RKO (cell line): ENCODE data around the gene TAF4.

Experiments used
- DNase-seq: peaks from one replicate; pipeline ENCODE4 v3.0.0-alpha.2; 2016; ENCODE audit warnings: low spot score

The TAF4 gene

GRCh38 chr20:61964675-61965605 lies 100.7 kb downstream of the TAF4 start:
- DNase-seq = no peak

DNA sequence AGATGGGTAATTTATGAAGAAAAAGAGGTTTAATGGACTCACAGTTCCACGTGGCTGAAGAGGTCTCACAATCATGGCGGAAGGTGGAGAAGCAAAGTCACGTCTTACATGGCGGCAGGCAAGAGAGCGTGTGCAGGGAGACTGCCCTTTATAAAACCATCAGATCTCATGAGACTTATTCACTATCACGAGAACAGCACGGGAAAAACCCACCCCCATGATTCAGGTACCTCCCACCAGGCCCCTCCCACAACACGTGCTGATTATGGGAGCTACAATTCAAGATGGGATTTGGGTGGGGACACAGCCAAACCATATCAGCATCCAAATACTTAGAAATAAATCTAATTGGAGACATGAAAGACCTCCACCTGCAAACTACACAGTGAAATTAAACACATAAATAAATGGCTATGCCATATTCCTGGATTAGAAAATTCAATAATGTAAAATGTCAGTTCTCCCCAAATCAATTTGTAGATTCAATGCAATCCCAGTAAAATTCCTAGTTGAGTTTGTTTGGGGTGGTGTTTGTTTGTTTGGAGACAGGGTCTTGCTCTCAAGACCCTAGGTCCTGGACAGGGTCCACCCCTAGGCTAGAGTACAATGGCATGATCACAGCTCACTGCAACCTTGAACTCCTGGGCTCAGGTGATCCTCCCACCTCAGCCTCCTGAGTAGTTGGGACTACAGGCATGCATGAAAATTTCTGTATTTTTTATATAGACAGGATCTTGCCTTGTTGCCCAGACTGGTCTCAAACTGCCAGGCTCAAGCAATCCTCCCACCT lies 101.6 kb downstream of the TAF4 start:
- DNase-seq = no peak

- DNase-seq = no peak
These were observed 102.5 kb downstream of the TAF4 start for GRCh38 chr20:61963149-61963548.

GRCh38 chr20:61960836-61961235 lies 104.8 kb downstream of the TAF4 start:
- no peak for DNase-seq

GRCh38 chr20:61958773-61959700 lies 106.6 kb downstream of the TAF4 start:
- DNase-seq = peak; percentile 30

DNA sequence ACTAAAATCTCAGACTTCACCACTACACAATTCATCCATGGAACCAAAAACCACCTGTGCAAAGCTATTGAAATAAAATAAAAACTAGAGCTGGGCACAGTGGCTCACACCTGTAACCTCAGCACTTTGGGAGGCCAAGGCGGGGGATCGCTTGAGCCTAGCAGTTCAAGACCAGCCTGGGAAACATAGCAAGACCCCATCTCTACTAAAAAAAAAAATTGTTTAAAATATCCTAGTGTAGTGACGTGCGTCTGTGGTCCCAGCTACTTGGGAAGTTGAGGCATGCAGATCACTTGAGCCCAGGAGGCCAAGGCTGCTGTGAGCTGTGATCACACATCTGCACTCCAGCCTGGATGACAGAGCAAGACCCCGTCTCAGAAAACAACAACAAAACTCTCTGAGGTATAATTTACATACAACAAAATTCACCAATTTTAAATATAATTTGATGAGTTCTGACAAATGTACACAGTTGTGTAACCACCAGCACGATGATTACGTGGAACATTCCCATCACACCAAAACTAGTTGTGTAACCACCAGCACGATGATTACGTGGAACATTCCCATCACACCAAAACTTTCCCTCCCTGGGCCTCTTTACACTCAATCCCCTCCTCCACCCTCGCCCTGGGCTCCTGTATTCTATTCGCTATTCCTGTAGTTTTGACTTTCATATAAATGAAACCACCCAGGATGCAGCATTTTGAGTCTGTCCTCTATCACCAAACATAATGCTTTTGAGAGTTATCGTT lies 107.5 kb downstream of the TAF4 start:
- no peak for DNase-seq

DNA sequence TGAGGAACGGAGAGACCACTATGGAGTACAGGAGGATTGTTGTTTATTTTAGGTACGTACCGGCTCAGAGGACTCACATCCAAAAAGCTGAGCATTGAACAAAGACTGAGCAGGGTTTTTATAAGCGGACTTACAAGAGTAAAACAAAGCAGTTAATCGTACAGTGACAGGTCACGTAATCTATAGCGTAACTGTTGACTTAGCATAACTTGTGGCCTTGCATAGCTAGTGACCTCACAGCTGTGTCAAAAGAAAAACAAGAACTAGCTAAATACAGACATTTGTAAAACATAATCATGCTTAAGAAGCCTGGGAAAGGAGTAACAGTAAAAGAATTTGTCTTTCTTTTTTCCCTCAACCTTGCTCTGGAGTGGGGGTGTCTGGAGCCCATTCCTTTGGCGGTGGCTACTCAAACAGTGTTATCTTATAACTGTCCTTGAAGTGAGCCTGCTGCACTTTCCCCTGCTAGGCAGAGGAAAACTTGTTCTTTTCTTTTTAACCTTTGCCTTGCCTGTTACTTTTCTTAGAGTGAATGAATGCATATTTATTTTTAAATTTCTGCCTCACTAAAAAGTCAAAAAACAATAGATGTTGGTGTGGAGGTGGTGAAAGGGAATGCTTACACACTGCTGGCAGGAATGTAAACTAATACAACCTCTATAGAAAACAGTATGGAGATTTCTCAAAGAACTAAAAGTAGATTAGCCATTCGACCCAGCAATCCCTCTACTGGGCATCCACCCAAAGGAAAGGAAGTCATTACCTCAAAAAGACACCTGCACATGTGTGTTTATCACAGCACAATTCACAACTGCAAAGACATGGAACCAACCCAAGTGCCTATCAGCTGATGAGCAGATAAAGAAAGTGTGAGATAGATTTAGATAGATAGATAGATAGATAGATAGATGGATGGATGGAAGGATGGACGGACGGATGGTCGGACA lies 109.0 kb downstream of the TAF4 start:
- no peak for DNase-seq

GRCh38 chr20:61955668-61956395 lies 109.8 kb downstream of the TAF4 start:
- no peak for DNase-seq

DNA sequence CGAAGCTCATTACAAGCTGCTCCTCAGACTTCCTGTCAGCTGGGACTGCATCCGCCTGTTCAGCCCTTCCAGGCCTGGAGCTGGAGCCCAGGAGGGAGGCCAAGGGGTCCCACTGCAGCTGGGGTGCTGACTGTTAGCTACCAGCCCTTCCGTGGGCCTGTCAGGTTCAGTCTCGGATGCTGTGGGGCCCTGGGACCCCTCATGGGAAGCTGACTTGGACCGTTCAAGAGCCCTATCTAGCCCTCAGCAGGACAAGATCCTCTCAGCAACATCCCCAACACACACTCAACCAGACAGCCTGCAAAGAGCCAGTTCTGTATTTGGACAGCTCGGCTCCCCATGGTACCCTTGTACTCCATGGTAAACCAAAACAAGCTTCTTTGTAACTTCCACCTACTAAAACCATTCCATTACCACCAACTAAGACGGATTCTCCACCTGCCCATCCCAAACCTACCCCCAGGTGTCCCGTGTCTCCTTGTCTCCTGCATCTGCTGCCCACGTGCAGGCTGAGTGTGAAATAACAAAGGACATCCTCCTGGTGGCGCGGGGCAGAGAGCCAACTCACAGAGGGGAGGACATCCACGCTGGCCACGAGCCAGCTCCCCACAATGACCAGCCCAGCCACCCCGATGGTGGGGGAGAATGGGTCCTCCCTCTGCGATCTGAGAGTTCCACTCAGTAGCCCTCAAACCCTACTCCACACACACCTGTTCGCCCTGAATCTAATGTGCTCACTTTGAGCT lies 111.2 kb downstream of the TAF4 start:
- DNase-seq = no peak

DNA sequence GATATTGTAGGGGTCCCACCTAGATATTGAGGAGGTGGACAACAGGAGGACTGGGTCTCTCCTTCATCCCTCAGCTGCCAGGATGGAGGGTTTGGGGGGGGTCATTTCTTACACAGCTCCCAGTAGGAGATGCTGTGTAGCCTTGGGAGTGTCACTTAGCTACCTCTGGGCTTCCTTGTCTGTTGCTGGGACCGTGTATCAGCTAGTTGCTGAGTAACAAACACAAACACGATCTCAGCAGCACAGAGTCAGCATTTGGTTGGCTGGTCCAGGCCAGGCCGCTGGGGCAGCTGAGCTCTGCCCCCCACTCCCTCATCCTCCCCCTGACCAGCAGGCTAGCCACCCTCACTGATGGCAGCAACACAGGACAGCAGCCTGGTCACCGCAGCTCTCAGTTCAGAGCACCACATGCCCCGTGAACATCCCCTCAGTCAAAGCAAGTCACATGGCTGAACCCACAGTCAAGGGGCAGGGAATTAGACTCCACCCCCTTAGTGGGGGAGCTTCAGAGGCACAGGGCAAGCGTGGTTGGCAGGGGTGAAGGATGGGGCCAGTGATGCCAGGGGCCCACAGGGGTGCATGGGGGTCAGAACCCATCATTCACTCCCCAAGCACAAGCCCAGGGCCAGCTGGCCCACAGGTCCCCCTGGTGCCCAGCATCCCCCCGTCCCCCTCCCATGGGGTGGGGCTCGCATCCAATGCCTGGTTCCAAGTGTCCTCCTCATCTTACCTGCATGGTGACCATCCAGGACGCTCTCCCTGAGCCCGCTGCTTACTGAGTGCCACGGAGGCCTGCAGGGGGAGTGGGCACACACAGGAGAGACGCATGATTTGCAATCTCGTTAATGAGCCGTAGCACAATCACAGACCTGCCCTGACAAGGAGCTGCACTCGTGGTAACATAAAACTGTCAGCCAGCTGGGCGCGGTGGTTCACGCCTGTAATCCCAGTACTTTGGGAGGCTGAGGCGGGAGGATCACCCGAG lies 112.4 kb downstream of the TAF4 start:
- no peak for DNase-seq

- DNase-seq = no peak
These were observed 113.8 kb downstream of the TAF4 start for GRCh38 chr20:61951695-61952533.

DNA sequence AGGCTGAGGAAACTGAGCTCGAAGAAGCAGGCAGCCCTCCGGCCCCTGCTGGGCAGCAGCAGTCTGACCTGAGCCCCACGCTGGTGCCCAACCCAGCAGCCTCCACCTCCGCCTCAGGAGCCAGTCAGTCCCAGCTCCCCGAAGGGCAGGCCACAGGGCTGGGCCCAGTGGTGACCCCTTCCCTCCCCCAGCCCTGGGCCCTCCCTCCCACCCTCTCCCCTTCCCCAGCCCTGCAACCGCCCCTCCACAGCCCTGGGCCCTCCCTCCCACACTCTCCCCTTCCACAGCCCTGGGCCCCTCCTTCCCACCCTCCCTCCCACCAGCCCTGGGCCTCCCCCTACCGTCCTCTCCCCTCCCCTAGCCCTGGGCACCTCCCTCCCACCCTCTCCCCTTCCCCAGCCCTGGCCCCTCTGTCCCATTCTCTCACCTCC lies 115.0 kb downstream of the TAF4 start:
- DNase-seq = no peak

- no peak for DNase-seq
These were observed 115.7 kb downstream of the TAF4 start for GRCh38 chr20:61949714-61950640.

DNA sequence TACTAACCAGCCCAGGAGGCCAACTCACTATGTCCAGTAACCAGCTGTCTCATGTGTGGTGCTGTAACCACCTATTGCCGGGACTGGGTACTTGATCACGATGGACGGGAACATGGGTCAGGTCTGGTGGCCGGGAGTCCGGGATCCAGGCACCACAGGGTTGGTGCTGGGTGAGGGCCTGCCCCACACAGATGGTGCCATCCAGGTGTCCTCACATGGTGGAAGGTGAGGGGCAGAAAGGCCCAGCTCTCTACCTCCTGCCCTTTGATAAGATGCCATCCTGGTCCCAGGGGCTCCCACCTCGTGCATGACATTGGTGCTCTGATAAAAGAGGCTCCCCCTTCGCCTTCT lies 116.3 kb downstream of the TAF4 start:
- no peak for DNase-seq

GRCh38 chr20:61948586-61949362 lies 116.9 kb downstream of the TAF4 start:
- DNase-seq = no peak
